Adrenal gland (tissue), 5 donors: Measurements from ENCODE around the gene ARFGEF3.

Experiments
- CTCF ChIP-seq, 6 experiments: fragments of 450-650 bp in 4 of 6; fragments of 200-600 bp in 2 of 6; sonication (generic) in 1 of 6; IDR thresholded peaks; 1 replicate in 5 of 6; 2 replicates in 1 of 6; pipeline versions ENCODE4 v1.5.1 to v1.8.0; 2016 to 2021; ENCODE audit warnings: antibody characterized with exemption in 6 of 6, mild to moderate bottlenecking in 2 of 6, moderate library complexity in 1 of 6
- POLR2A ChIP-seq, 2 donors: fragments of 450-650 bp; IDR thresholded peaks; one replicate each; pipeline ENCODE4 v1.6.1; 2017; ENCODE audit warnings: antibody characterized with exemption in 2 of 2, mild to moderate bottlenecking in 2 of 2, moderate library complexity in 1 of 2
- donor health status: DM: no; HTN: no; CAD: no.

- TF ChIP-seq POLR2A (IDR thresholded peaks at IDR 0.05): no peak
- TF ChIP-seq CTCF (IDR thresholded peaks at IDR 0.05): no peak
These were observed 34.5 kb downstream of the ARFGEF3 start for GRCh38 chr6:138196122-138196738.
